Esophagus muscularis mucosa (tissue), 4 donors: Measurements from ENCODE around the gene UMPS. TPM values are rescaled to one million over a fixed set of nuclear protein-coding genes. Genes with fewer than 3 reads are reported as not detected.
"Not testable (repeated sequence)": the region's sequence is repeated elsewhere in the genome, so short reads cannot be mapped to it uniquely, and the experiment has no call there.

Experiments used
- DNase-seq: peaks from one replicate; pipeline ENCODE4 v3.0.0-alpha.2; 2017; ENCODE audit errors: extremely low spot score
- H3K27ac ChIP-seq, 4 donors: fragments of 200-600 bp; sonication (generic); replicated peaks in 1 of 4; 1 replicate in 3 of 4; 2 replicates in 1 of 4; pipeline ENCODE4 v1.5.1; 2016 to 2019; ENCODE audit warnings: mild to moderate bottlenecking in 1 of 4
- H3K27me3 ChIP-seq, 4 donors: fragments of 200-600 bp; sonication (generic); one replicate each; pipeline versions ENCODE4 v1.5.1 to v1.6.0; 2016 to 2019
- H3K36me3 ChIP-seq, 4 donors: fragments of 200-600 bp; sonication (generic); one replicate each; pipeline ENCODE4 v1.5.1; 2016 to 2019
- H3K4me1 ChIP-seq, 4 donors: fragments of 200-600 bp; sonication (generic); one replicate each; pipeline ENCODE4 v1.5.1; 2016 to 2019
- H3K4me3 ChIP-seq, 4 donors: fragments of 200-600 bp; sonication (generic); 1 replicate in 2 of 4; 2 replicates in 2 of 4; pipeline ENCODE4 v1.5.1; 2016 to 2019; ENCODE audit warnings: mild to moderate bottlenecking in 4 of 4, moderate library complexity in 1 of 4
- H3K9me3 ChIP-seq, 4 donors: fragments of 200-600 bp; sonication (generic); 1 replicate in 3 of 4; 2 replicates in 1 of 4; pipeline ENCODE4 v1.5.1; 2016 to 2019
- CTCF ChIP-seq, 3 experiments: fragments of 200-600 bp in 2 of 3; fragments of 450-650 bp in 1 of 3; sonication (generic) in 2 of 3; IDR thresholded peaks; one replicate each; pipeline ENCODE4 v1.5.1; 2017 to 2019; ENCODE audit warnings: antibody characterized with exemption in 3 of 3, mild to moderate bottlenecking in 2 of 3, moderate library complexity in 1 of 3
- EP300 ChIP-seq: sonication (generic); formaldehyde crosslinking; IDR thresholded peaks from one replicate; pipeline ENCODE4 v1.6.1; 2017; ENCODE audit warnings: antibody characterized with exemption
- POLR2A ChIP-seq: fragments of 450-650 bp; IDR thresholded peaks from one replicate; pipeline ENCODE4 v1.6.1; 2017; ENCODE audit warnings: antibody characterized with exemption, moderate library complexity, mild to moderate bottlenecking, low read depth
- POLR2AphosphoS5 ChIP-seq, 2 donors: sonication (generic); formaldehyde crosslinking; IDR thresholded peaks; one replicate each; pipeline ENCODE4 v1.6.1; 2017; ENCODE audit warnings: antibody characterized with exemption in 2 of 2
- WGBS: methylation state at CpG from one replicate; pipeline ENCODE4 v1.1.5; 2018; 5-methylcytosine and 5-hydroxymethylcytosine counted together
- intact Hi-C: fragments of 100-400 bp; cut with DNase I; formaldehyde crosslinking; loops from one replicate; pipeline ENCODE4 v1.15.1; 2023
- total RNA-seq, 4 donors: library from RNA; depleted of rRNA; stranded (reverse); fragments of >200 nt; gene quantifications; one replicate each; pipeline versions ENCODE4 v1.1.0 to v1.2.1, GENCODE V29; 2016

Gene UMPS
- total RNA-seq, 4 donors from 2014 or later, result 9.1 to 34.3 (median 21.1) TPM

GRCh38 chr3:124751501-124751900, 21.2 kb downstream of the UMPS start:
- no peaks in the 10 kb centered on the region for H3K9me3 ChIP-seq
- WGBS, result 76% methylated on average over 5 of the region's 5 CpGs
- TF ChIP-seq CTCF (IDR thresholded peaks at IDR 0.05) (no peak), POLR2A (no peak), POLR2AphosphoS5 (IDR thresholded peaks at IDR 0.05) (no peak), EP300 (no peak)

DNA sequence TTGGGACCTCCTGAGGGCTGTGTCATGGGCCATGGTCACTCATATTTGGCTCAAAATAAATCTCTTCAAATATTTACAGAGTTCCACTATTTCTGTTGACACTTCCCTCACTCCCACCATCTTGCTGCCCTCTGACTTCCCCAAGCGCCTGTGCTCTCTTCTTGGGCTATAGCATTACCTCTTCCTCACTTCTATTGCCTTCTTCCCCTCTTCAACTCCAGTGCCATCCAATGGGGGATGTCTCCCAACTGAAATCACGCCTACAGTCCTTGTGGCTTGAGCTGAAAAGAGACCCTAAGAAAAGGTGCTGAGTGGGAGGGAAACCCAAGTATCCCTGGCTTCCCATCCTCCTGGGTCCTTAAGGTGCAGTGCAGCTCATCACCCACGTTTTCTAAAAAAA, 21.8 kb downstream of the UMPS start:
- TF ChIP-seq POLR2AphosphoS5 (IDR thresholded peaks at IDR 0.05), result no peak
- TF ChIP-seq EP300, result no peak
- no peak for TF ChIP-seq POLR2A
- no peak for TF ChIP-seq CTCF (IDR thresholded peaks at IDR 0.05)
- Histone ChIP-seq H3K27me3 (no peaks in the 10 kb centered on the region), H3K27ac (no peak overlapping the region), H3K4me3 (no peak overlapping the region), H3K4me1 (no peaks in the 10 kb centered on the region), H3K9me3 (no peaks in the 10 kb centered on the region), H3K36me3 (peaks cover 0 to 7% (median 2%) of the 10 kb centered on the region in 4 donors)
- WGBS, result 87% methylated on average over 3 of the region's 3 CpGs
- intact Hi-C loops, result no loop called here
- DNase-seq, result no peak

More at GRCh38 chr3:124751501-124751900, 21.2 kb downstream of the UMPS start:
- intact Hi-C loops, result no loop called here
- H3K27me3 ChIP-seq, result no peaks in the 10 kb centered on the region
- H3K4me3 ChIP-seq, result no peak overlapping the region
- DNase-seq, result no peak
- peaks cover 0 to 11% (median 5%) of the 10 kb centered on the region in 4 donors for H3K36me3 ChIP-seq
- H3K4me1 ChIP-seq, result no peaks in the 10 kb centered on the region
- no peak overlapping the region for H3K27ac ChIP-seq

DNA sequence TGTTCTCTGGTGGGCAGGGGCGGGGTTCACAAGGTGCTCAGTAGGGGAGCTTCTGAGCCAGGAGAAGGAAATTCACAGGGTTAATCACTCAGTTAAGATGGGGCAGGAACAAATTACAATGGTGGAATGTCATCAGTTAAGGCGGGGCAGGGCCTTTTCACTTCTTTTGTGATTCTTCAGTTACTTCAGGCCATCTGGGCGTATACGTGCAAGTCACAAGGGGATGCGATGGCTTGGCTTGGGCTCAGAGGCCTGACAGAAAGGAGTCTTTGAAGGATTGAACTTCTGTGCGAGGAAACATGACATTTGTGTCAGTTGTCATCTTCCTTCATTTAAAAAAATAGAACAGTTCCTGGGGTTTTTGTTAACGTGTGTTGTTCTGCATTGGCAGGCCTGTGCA, 27.7 kb downstream of the UMPS start:
- WGBS, result 94% methylated on average over 7 of the region's 7 CpGs
- H3K36me3 ChIP-seq, H3K27me3 ChIP-seq, H3K4me3 ChIP-seq, DNase-seq, H3K27ac ChIP-seq, intact Hi-C loops, H3K9me3 ChIP-seq: not testable (repeated sequence)
- H3K4me1 ChIP-seq, result peaks cover 14 to 19% (median 18%) of the 10 kb centered on the region in 4 donors

DNA sequence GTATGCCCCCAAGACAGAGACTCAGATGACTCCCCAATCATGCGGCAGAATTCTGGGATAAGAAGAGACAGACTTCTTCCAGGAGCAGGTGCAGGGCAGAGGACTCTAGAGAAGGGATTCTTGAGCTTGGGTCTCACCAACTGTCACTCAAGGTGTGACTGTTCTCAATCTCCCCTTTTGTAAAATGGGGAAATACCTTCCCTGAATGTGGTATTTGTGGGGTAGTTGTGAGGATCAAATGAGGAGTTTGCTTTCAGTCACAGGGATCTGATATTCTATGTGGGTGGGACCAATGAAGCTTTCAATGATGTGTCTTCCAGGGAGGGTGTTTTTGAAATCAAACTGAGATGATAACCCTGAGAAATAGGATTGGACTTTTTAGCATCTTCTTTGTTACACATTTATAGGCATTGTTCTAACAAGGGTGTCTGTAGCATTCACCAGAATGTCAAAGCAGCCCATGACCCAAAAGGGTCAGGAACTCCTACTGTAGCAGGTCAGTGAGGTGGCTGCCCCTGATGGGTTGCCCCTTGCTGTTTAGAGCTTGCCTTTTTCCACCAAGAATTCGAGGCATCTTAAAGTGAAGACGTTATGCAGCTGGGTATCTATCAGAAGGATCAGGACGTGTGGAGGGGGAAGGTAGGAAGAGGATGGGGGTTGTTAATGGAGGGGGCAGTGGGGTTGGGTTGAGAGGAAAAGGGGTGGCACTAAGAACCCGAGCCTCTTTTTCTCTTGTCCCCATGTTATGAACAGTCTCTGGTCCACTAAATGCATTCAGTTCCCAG, 28.8 kb downstream of the UMPS start:
- Histone ChIP-seq H3K36me3 (peaks cover 0 to 16% (median 14%) of the 10 kb centered on the region in 4 donors), H3K27ac (no peak overlapping the region), H3K9me3 (no peaks in the 10 kb centered on the region), H3K4me3 (no peak overlapping the region), H3K27me3 (no peaks in the 10 kb centered on the region), H3K4me1 (peaks cover 14 to 19% (median 18%) of the 10 kb centered on the region in 4 donors)
- no peak for TF ChIP-seq POLR2A
- TF ChIP-seq EP300, result no peak
- TF ChIP-seq CTCF (IDR thresholded peaks at IDR 0.05), result no peak
- TF ChIP-seq POLR2AphosphoS5 (IDR thresholded peaks at IDR 0.05), result no peak
- DNase-seq, result no peak
- intact Hi-C loops, result no loop called here
- 72% methylated on average over 5 of the region's 5 CpGs for WGBS

GRCh38 chr3:124759666-124760401, 29.6 kb downstream of the UMPS start:
- 93% methylated on average over 13 of the region's 14 CpGs for WGBS
- Histone ChIP-seq H3K36me3 (peaks cover 6 to 24% (median 22%) of the 10 kb centered on the region in 4 donors), H3K27ac (no peak overlapping the region), H3K27me3 (no peaks in the 10 kb centered on the region), H3K9me3 (no peaks in the 10 kb centered on the region), H3K4me1 (peaks cover 14 to 19% (median 18%) of the 10 kb centered on the region in 4 donors), H3K4me3 (no peak overlapping the region)
- no peak for TF ChIP-seq EP300
- TF ChIP-seq CTCF (IDR thresholded peaks at IDR 0.05), result no peak
- TF ChIP-seq POLR2A, result no peak
- TF ChIP-seq POLR2AphosphoS5 (IDR thresholded peaks at IDR 0.05), result no peak
- intact Hi-C loops, result no loop called here
- no peak for DNase-seq
